Measurements from ENCODE around the gene C1orf56. TPM values are rescaled to one million over a fixed set of nuclear protein-coding genes. Genes with fewer than 3 reads are reported as not detected.

C1orf56 gene
- total RNA-seq, 1 donor, result 5.4 TPM

- no peak overlapping the region for H3K27ac ChIP-seq (ENCODE audit: low read depth, low read length)
- no peak for TF ChIP-seq CTCF (IDR thresholded peaks at IDR 0.05; ENCODE audit: extremely low read depth, low read depth, low read length)
Measured at GRCh38 chr1:151043163-151043562, 4.4 kb upstream of the C1orf56 start.

GRCh38 chr1:151047925-151048644 is 534 bp downstream of the C1orf56 start:
- peak; percentile 95 for DNase-seq (ENCODE audit: insufficient read length, low spot score, missing footprints)
- Histone ChIP-seq H3K4me1 (ENCODE audit: insufficient read depth, low read length) (peaks cover 11% of the 10 kb centered on the region), H3K27ac (ENCODE audit: low read depth, low read length) (peak overlapping the region; percentile 83), H3K27me3 (ENCODE audit: insufficient read depth, low read length) (no peaks in the 10 kb centered on the region), H3K9me3 (ENCODE audit: low read depth, low read length) (no peaks in the 10 kb centered on the region), H3K36me3 (ENCODE audit: insufficient read depth, low read length) (peaks cover 28% of the 10 kb centered on the region), H3K4me2 (ENCODE audit: insufficient read depth, low read length) (peak overlapping the region; percentile 97), H3K4me3 (ENCODE audit: insufficient read depth, low read length) (peak overlapping the region; percentile 88), H3K79me2 (ENCODE audit: insufficient read depth, low read length) (peaks cover 3% of the 10 kb centered on the region), H4K20me1 (ENCODE audit: insufficient read depth, low read length) (peaks cover 4% of the 10 kb centered on the region), H2AFZ (ENCODE audit: low read length) (peak overlapping the region; percentile 68)
- TF ChIP-seq CTCF (IDR thresholded peaks at IDR 0.05; ENCODE audit: extremely low read depth, low read depth, low read length), result no peak

More at GRCh38 chr1:151043163-151043562, 4.4 kb upstream of the C1orf56 start:
- H3K4me2 ChIP-seq (ENCODE audit: insufficient read depth, low read length), result no peak overlapping the region
- H3K4me1 ChIP-seq (ENCODE audit: insufficient read depth, low read length), result peaks cover 3% of the 10 kb centered on the region
- H2AFZ ChIP-seq (ENCODE audit: low read length), result no peak overlapping the region
- H3K79me2 ChIP-seq (ENCODE audit: insufficient read depth, low read length), result no peaks in the 10 kb centered on the region
- H3K4me3 ChIP-seq (ENCODE audit: insufficient read depth, low read length), result no peak overlapping the region
- DNase-seq (ENCODE audit: insufficient read length, low spot score, missing footprints), result no peak
- H4K20me1 ChIP-seq (ENCODE audit: insufficient read depth, low read length), result no peaks in the 10 kb centered on the region
- H3K36me3 ChIP-seq (ENCODE audit: insufficient read depth, low read length), result no peaks in the 10 kb centered on the region
- no peaks in the 10 kb centered on the region for H3K27me3 ChIP-seq (ENCODE audit: insufficient read depth, low read length)
- H3K9me3 ChIP-seq (ENCODE audit: low read depth, low read length), result no peaks in the 10 kb centered on the region

GRCh38 chr1:151048645-151049032 is 1.1 kb downstream of the C1orf56 start:
- Histone ChIP-seq H3K36me3 (ENCODE audit: insufficient read depth, low read length) (peaks cover 34% of the 10 kb centered on the region), H3K79me2 (ENCODE audit: insufficient read depth, low read length) (peaks cover 3% of the 10 kb centered on the region), H3K27ac (ENCODE audit: low read depth, low read length) (peak overlapping the region; percentile 83), H3K4me3 (ENCODE audit: insufficient read depth, low read length) (peak overlapping the region; percentile 88), H3K4me1 (ENCODE audit: insufficient read depth, low read length) (peaks cover 11% of the 10 kb centered on the region), H2AFZ (ENCODE audit: low read length) (no peak overlapping the region), H4K20me1 (ENCODE audit: insufficient read depth, low read length) (peaks cover 4% of the 10 kb centered on the region), H3K4me2 (ENCODE audit: insufficient read depth, low read length) (peak overlapping the region; percentile 97), H3K9me3 (ENCODE audit: low read depth, low read length) (no peaks in the 10 kb centered on the region), H3K27me3 (ENCODE audit: insufficient read depth, low read length) (no peaks in the 10 kb centered on the region)
- TF ChIP-seq CTCF (IDR thresholded peaks at IDR 0.05; ENCODE audit: extremely low read depth, low read depth, low read length), result peak; percentile 52
- DNase-seq (ENCODE audit: insufficient read length, low spot score, missing footprints), result no peak

GRCh38 chr1:151049458-151049857 is 1.9 kb downstream of the C1orf56 start:
- H3K4me1 ChIP-seq (ENCODE audit: insufficient read depth, low read length), result peaks cover 11% of the 10 kb centered on the region
- no peak overlapping the region for H3K4me2 ChIP-seq (ENCODE audit: insufficient read depth, low read length)
- no peak overlapping the region for H2AFZ ChIP-seq (ENCODE audit: low read length)
- no peaks in the 10 kb centered on the region for H3K9me3 ChIP-seq (ENCODE audit: low read depth, low read length)
- H4K20me1 ChIP-seq (ENCODE audit: insufficient read depth, low read length), result peaks cover 9% of the 10 kb centered on the region
- peaks cover 42% of the 10 kb centered on the region for H3K36me3 ChIP-seq (ENCODE audit: insufficient read depth, low read length)
- no peak overlapping the region for H3K27ac ChIP-seq (ENCODE audit: low read depth, low read length)
- H3K4me3 ChIP-seq (ENCODE audit: insufficient read depth, low read length), result no peak overlapping the region
- DNase-seq (ENCODE audit: insufficient read length, low spot score, missing footprints), result no peak
- no peaks in the 10 kb centered on the region for H3K27me3 ChIP-seq (ENCODE audit: insufficient read depth, low read length)
- TF ChIP-seq CTCF (IDR thresholded peaks at IDR 0.05; ENCODE audit: extremely low read depth, low read depth, low read length), result no peak
- H3K79me2 ChIP-seq (ENCODE audit: insufficient read depth, low read length), result peaks cover 9% of the 10 kb centered on the region

Measured in osteoblast (primary cell).